AG04450 (cell line): ENCODE data around the gene BSN. TPM values are rescaled to one million over a fixed set of nuclear protein-coding genes. Genes with fewer than 3 reads are reported as not detected.

Experiments
- CTCF ChIA-PET: fragments of 300-600, 350-600 bp; formaldehyde crosslinking; extraction: SDS; loops from one replicate; lab custom pipeline; 2022; ENCODE audit warnings: antibody characterized with exemption, inconsistent platforms; lab: Charles Lee
- POLR2A ChIA-PET: fragments of 350-600 bp; formaldehyde crosslinking; extraction: SDS; loops from one replicate; lab custom pipeline; 2021; ENCODE audit warnings: antibody characterized with exemption, inconsistent platforms; lab: Yijun Ruan, JAX
- DNase-seq: peaks from one replicate; pipeline ENCODE4 v3.0.0-alpha.2; 2011; ENCODE audit warnings: low read depth, low spot score
- H3K27ac ChIP-seq: one replicate; pipeline ENCODE4 v1.5.1; 2012; ENCODE audit warnings: low read depth, low read length, control low read depth
- H3K27me3 ChIP-seq: one replicate; pipeline ENCODE4 v1.6.0; 2012; ENCODE audit warnings: low read length; ENCODE audit not compliant: control insufficient read depth, insufficient read depth
- H3K4me3 ChIP-seq: 2 replicates; pipeline ENCODE4 v1.5.1; 2011; ENCODE audit warnings: mild to moderate bottlenecking, low read depth, low read length, control low read depth
- H3K9me3 ChIP-seq: 2 replicates; pipeline ENCODE4 v1.5.1; 2012; ENCODE audit warnings: low read length; ENCODE audit not compliant: control insufficient read depth, insufficient read depth
- polyA plus RNA-seq: library from polyadenylated mRNA; depleted of rRNA; stranded (reverse); fragments of >200 nt; gene quantifications from 2 replicates; pipeline ENCODE4 v1.2.3, GENCODE V29; 2011
- TF ChIP-seq, protein P1 (sequence below): IDR thresholded peaks from 2 replicates; pipeline ENCODE4 v1.5.1; 2011; ENCODE audit warnings: low read depth, low read length, control low read depth, inconsistent platforms

BSN gene
- polyA plus RNA-seq, 1 experiment, result not detected

DNA sequence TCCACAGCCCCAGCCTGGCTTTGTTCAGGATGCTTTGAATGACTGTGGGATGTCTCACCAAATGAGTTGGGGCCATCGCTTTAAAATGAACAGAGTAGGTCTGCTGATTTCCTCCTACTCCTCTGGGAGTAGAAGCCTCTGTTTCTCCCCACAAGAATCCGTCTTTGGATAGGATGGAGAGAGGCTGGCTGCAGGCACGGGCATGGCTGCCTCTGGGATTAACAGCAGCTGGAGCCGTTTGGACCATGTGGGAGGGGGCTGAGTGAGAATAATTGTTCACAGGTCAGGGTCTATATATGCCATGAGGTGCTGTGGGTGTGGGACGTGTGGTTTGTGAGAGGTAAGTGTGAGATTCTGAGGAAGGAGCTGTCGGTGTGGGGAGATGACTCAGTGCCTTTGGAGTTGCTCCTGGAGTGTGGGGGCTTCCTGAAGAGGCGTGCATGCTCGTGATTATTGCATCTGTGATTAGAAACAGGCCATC, 71.9 kb downstream of the BSN start:
- Histone ChIP-seq H3K27ac (no peak overlapping the region), H3K4me3 (no peak overlapping the region), H3K9me3 (no peaks in the 10 kb centered on the region; the same call in 1 of the 2 replicates), H3K27me3 (peaks cover 35% of the 10 kb centered on the region)
- no peak for DNase-seq
- TF ChIP-seq, protein P1, sequence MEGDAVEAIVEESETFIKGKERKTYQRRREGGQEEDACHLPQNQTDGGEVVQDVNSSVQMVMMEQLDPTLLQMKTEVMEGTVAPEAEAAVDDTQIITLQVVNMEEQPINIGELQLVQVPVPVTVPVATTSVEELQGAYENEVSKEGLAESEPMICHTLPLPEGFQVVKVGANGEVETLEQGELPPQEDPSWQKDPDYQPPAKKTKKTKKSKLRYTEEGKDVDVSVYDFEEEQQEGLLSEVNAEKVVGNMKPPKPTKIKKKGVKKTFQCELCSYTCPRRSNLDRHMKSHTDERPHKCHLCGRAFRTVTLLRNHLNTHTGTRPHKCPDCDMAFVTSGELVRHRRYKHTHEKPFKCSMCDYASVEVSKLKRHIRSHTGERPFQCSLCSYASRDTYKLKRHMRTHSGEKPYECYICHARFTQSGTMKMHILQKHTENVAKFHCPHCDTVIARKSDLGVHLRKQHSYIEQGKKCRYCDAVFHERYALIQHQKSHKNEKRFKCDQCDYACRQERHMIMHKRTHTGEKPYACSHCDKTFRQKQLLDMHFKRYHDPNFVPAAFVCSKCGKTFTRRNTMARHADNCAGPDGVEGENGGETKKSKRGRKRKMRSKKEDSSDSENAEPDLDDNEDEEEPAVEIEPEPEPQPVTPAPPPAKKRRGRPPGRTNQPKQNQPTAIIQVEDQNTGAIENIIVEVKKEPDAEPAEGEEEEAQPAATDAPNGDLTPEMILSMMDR, result no peak
- CTCF ChIA-PET, result interaction anchor here (0.6 kb wide), 1 partner anchor 176 kb away, joined by 4 read pairs; no protein-coding TSS in a partner anchor
- POLR2A ChIA-PET, result no interaction called here

- H3K9me3 ChIP-seq, result peaks cover 4% of the 10 kb centered on the region; the same call in 1 of the 2 replicates
- POLR2A ChIA-PET, result no interaction called here
These were observed 72.5 kb downstream of the BSN start for GRCh38 chr3:49626796-49627195.

DNA sequence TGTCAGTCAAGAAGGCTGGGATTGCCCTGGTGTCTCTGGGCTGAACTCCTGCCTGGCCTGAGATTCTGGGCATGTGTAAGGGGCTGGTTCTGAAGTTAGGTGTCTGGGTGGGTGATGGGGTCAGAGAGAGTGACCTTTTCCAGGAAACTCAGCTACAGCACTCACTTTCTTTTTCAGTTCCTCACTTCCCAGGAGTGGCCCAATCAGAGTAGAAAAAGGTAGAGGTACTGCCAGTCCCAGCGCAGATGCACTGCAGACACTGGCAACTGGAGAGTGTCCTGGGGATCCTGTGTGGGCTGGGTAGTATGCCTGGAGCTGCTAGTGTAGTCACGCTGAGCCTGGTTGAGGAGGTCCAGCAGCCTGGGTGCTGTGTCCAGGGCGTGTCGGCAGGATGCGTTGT, 73.4 kb downstream of the BSN start:
- no peak overlapping the region for H3K27ac ChIP-seq
- peaks cover 32% of the 10 kb centered on the region for H3K27me3 ChIP-seq
- no peak for DNase-seq
- CTCF ChIA-PET, result interaction anchor here (1.2 kb wide), 1 partner anchor 20 kb away, joined by 3 read pairs; no protein-coding TSS in a partner anchor
- POLR2A ChIA-PET, result no interaction called here
- no peak overlapping the region for H3K4me3 ChIP-seq
- TF ChIP-seq, protein P1, result no peak
- peaks cover 6% of the 10 kb centered on the region for H3K9me3 ChIP-seq

More at GRCh38 chr3:49626796-49627195, 72.5 kb downstream of the BSN start:
- Histone ChIP-seq H3K4me3 (no peak overlapping the region), H3K27me3 (peaks cover 30% of the 10 kb centered on the region), H3K27ac (no peak overlapping the region)
- CTCF ChIA-PET, result no interaction called here
- no peak for DNase-seq
- TF ChIP-seq, protein P1, result no peak

DNA sequence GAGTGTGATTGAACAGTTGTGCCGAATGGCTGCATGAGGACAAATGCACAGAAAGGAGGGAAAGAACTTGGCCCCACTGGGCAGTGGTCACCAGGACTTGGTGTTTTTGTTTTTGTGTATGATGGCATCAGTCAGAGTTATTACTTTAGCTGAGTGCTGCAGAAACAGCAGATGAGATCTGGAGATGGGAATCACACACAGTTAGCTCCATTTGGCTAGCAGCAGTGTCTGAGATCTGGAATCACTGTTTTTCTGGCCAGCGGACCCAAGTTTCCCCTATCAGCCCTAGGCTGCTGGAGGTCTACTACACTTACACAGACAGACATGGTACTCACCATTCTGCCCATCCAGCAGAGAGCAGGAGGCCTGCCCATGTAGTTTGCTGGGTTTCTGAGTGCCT, 74.0 kb downstream of the BSN start:
- no peak overlapping the region for H3K27ac ChIP-seq
- TF ChIP-seq, protein P1, result no peak
- H3K4me3 ChIP-seq, result no peak overlapping the region
- peaks cover 28% of the 10 kb centered on the region for H3K27me3 ChIP-seq
- no peak for DNase-seq
- CTCF ChIA-PET, result interaction anchor here (0.6 to 1.2 kb wide), 2 partner anchors 21 to 44 kb away, joined by 3 to 5 read pairs; no protein-coding TSS in a partner anchor
- POLR2A ChIA-PET, result no interaction called here
- peaks cover 7% of the 10 kb centered on the region for H3K9me3 ChIP-seq

DNA sequence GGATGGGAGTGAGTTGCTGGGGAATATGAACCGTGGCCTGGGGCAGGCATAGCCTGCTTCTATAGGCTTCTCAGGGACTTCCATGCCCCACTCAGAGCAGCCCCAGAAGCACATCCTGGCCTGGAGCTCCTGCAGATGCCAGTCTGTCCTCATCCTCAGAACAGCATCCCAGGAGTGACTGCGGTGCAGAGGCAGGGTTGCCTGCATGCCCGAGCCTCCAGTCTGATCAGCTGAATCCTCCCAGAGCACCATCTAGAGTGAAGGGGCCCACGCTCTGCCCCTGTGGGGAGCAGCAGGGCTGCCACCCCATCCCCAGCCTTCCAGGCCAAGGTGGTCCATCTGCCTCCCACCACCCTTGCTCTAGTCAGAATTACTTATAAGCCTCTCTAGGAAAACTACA, 75.2 kb downstream of the BSN start:
- TF ChIP-seq, protein P1, result no peak
- CTCF ChIA-PET, result no interaction called here
- POLR2A ChIA-PET, result no interaction called here
- Histone ChIP-seq H3K27ac (no peak overlapping the region), H3K27me3 (peaks cover 27% of the 10 kb centered on the region), H3K9me3 (peaks cover 7% of the 10 kb centered on the region), H3K4me3 (no peak overlapping the region)
- no peak for DNase-seq
